Lower leg skin (tissue), 3 donors: ENCODE data around the gene LETM1.

Experiments
- POLR2A ChIP-seq, 2 donors: fragments of 450-650 bp; IDR thresholded peaks; one replicate each; pipeline ENCODE4 v1.6.1; 2016 to 2017; ENCODE audit warnings: antibody characterized with exemption in 2 of 2, mild to moderate bottlenecking in 1 of 2, moderate library complexity in 1 of 2
- TF ChIP-seq, protein P1 (sequence below), 3 donors: fragments of 450-650 bp; IDR thresholded peaks; one replicate each; pipeline ENCODE4 v1.5.1; 2016; ENCODE audit warnings: antibody characterized with exemption in 3 of 3, mild to moderate bottlenecking in 3 of 3, moderate library complexity in 2 of 3

DNA sequence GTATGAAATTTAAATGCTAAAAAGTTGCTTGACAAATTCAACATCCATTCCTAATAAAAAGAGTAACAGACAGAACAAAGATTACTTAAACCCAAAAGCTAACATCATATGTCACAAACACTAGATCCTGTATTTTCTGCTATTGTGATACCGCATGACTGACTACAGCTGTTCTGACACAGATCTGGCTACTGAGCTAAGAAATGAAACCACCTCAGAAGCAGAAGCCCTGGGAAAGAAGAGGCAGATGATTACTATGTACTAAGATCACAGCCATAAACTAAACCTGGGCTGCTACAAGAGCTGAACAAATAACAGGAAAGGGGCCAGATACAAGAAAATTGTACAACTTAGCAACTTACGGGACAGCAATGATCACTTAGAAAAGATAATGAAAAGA, 9.4 kb downstream of the LETM1 start:
- TF ChIP-seq, protein P1, sequence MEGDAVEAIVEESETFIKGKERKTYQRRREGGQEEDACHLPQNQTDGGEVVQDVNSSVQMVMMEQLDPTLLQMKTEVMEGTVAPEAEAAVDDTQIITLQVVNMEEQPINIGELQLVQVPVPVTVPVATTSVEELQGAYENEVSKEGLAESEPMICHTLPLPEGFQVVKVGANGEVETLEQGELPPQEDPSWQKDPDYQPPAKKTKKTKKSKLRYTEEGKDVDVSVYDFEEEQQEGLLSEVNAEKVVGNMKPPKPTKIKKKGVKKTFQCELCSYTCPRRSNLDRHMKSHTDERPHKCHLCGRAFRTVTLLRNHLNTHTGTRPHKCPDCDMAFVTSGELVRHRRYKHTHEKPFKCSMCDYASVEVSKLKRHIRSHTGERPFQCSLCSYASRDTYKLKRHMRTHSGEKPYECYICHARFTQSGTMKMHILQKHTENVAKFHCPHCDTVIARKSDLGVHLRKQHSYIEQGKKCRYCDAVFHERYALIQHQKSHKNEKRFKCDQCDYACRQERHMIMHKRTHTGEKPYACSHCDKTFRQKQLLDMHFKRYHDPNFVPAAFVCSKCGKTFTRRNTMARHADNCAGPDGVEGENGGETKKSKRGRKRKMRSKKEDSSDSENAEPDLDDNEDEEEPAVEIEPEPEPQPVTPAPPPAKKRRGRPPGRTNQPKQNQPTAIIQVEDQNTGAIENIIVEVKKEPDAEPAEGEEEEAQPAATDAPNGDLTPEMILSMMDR (IDR thresholded peaks at IDR 0.05), result no peak
- no peak for TF ChIP-seq POLR2A (IDR thresholded peaks at IDR 0.05)
